SW 1271 (cell line): ENCODE data around the gene PDE3A.
A peak's percentile ranks its signal among the peaks of the same experiment; 100 is the strongest.

Experiments used
- DNase-seq, 2 experiments: peaks; one replicate each; lab custom pipeline; 2025; lab: John Stamatoyannopoulos, UW

The PDE3A gene

GRCh38 chr12:20458011-20458410 is 89.7 kb downstream of the PDE3A start:
- no peak for DNase-seq

- DNase-seq, result no peak
These were observed 91.6 kb downstream of the PDE3A start for GRCh38 chr12:20459920-20460319.

- DNase-seq, result no peak
These were observed 92.6 kb downstream of the PDE3A start for GRCh38 chr12:20460956-20461355.

GRCh38 chr12:20463913-20464524 is 95.7 kb downstream of the PDE3A start:
- peak in 1 of 2 experiments; percentile 22 for DNase-seq

GRCh38 chr12:20469300-20469699 is 101.0 kb downstream of the PDE3A start:
- DNase-seq, result no peak

- DNase-seq, result no peak
These were observed 101.4 kb downstream of the PDE3A start for GRCh38 chr12:20469756-20470155.

- DNase-seq, result no peak
These were observed 103.9 kb downstream of the PDE3A start for GRCh38 chr12:20472102-20472782.

GRCh38 chr12:20473133-20473532 is 104.8 kb downstream of the PDE3A start:
- no peak for DNase-seq

GRCh38 chr12:20474016-20474415 is 105.7 kb downstream of the PDE3A start:
- DNase-seq, result no peak

- no peak for DNase-seq
These were observed 106.1 kb downstream of the PDE3A start for GRCh38 chr12:20474443-20474842.

- no peak for DNase-seq
These were observed 107.2 kb downstream of the PDE3A start for GRCh38 chr12:20475542-20475941.

- no peak for DNase-seq
These were observed 108.2 kb downstream of the PDE3A start for GRCh38 chr12:20476551-20476950.

GRCh38 chr12:20477255-20477654 is 108.9 kb downstream of the PDE3A start:
- DNase-seq, result no peak

- no peak for DNase-seq
These were observed 109.3 kb downstream of the PDE3A start for GRCh38 chr12:20477672-20478071.

- DNase-seq, result no peak
These were observed 114.2 kb downstream of the PDE3A start for GRCh38 chr12:20482491-20483054.

- DNase-seq, result no peak
These were observed 115.4 kb downstream of the PDE3A start for GRCh38 chr12:20483776-20484175.

- no peak for DNase-seq
These were observed 117.9 kb downstream of the PDE3A start for GRCh38 chr12:20486233-20486632.

GRCh38 chr12:20487519-20487918 is 119.2 kb downstream of the PDE3A start:
- DNase-seq, result no peak

- DNase-seq, result no peak
These were observed 121.3 kb downstream of the PDE3A start for GRCh38 chr12:20489645-20490044.

- DNase-seq, result no peak
These were observed 121.9 kb downstream of the PDE3A start for GRCh38 chr12:20490213-20490612.

GRCh38 chr12:20491290-20491689 is 123.0 kb downstream of the PDE3A start:
- no peak for DNase-seq

GRCh38 chr12:20492251-20492760 is 124.0 kb downstream of the PDE3A start:
- peak; percentile 12 to 62 for DNase-seq

GRCh38 chr12:20493934-20494333 is 125.6 kb downstream of the PDE3A start:
- no peak for DNase-seq
